ENCODE measurements around the gene LDHA. TPM values are rescaled to one million over a fixed set of nuclear protein-coding genes. Genes with fewer than 3 reads are reported as not detected.

The LDHA gene
- total and polyA plus RNA-seq, 2 of the 8 experiments (the other 6 are each of a cell fraction or from before 2014, with no cell fraction given): 443 to 486 TPM

DNA sequence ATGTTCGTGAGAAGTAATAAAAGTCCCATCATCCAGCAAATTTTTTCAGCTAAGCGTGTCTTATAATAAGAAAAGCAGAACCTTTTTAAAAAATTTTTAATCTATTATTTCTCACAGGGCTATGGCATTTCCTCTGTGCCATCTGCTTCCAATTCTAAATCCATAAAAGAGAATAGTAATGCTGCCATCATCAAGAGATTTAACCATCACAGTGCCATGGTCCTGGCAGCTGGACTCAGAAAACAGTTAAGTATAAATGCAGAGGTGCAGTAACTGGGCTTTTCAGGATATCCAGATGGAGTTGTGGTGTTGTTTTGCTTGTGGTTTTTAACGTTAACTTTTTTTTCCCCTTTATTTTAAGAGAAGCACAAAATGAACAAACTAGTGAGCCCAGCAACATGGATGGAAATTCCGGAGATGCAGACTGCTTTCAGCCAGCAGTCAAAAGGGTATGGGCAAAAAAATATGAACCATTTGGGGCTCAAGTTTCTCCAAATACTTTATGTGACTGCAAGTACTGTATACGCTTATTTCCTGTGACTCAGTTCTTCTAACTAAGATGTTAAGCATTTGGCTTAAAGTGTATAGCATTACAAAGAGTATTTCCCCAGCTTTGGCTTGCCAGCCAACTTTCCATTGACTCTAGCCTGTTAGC, 46.8 kb upstream of the LDHA start (continued):
- TF ChIP-seq BCL11A (IDR thresholded peaks at IDR 0.05; ENCODE audit: low read depth in 2 of 2, low read length in 2 of 2): no peak
- TF ChIP-seq JUN (IDR thresholded peaks at IDR 0.05; ENCODE audit: low read depth, low read length): no peak
- no peak for TF ChIP-seq ASH2L (IDR thresholded peaks at IDR 0.05; ENCODE audit: low read length)
